Cardiac muscle cell (in vitro differentiated cells and primary cell): Measurements from ENCODE around the gene FAM181A. TPM values are rescaled to one million over a fixed set of nuclear protein-coding genes. Genes with fewer than 3 reads are reported as not detected.

Experiments used
- DNase-seq, 2 donors: peaks; one replicate each; pipeline versions ENCODE4 v3.0.0 to v3.0.0-alpha.2; 2010 to 2017; ENCODE audit warnings: low read depth in 1 of 2, low spot score in 1 of 2
- H3K27ac ChIP-seq: fragments of 200-600 bp; sonication (generic); 2 replicates; pipeline ENCODE4 v1.5.1; 2016
- H3K27me3 ChIP-seq: fragments of 200-600 bp; sonication (generic); 2 replicates; pipeline ENCODE4 v1.6.0; 2016; ENCODE audit warnings: control low read depth
- H3K36me3 ChIP-seq: fragments of 200-600 bp; sonication (generic); 2 replicates; pipeline ENCODE4 v1.5.1; 2016; ENCODE audit warnings: control low read depth
- H3K4me1 ChIP-seq: fragments of 200-600 bp; sonication (generic); 2 replicates; pipeline ENCODE4 v1.8.1; 2017; ENCODE audit warnings: low read depth, mild to moderate bottlenecking, mixed run types
- H3K4me3 ChIP-seq: fragments of 200-600 bp; sonication (generic); 2 replicates; pipeline ENCODE4 v1.5.1; 2016; ENCODE audit warnings: mild to moderate bottlenecking
- H3K9me3 ChIP-seq: fragments of 200-600 bp; sonication (generic); 2 replicates; pipeline ENCODE4 v1.5.1; 2017; ENCODE audit warnings: low read depth, mild to moderate bottlenecking, control low read depth
- CTCF ChIP-seq: IDR thresholded peaks from 2 replicates; pipeline ENCODE4 v1.5.1; 2012; ENCODE audit warnings: low read depth, mild to moderate bottlenecking, low read length
- polyA plus RNA-seq: library from polyadenylated mRNA; unstranded; fragments of >200 nt; fragmentation: Nextera tagmentation; extraction: Ambion mirVana; gene quantifications from 2 replicates; pipeline ENCODE4 v1.2.1, GENCODE V29; 2016
- total RNA-seq: library from RNA; depleted of rRNA; stranded (reverse); fragments of >200 nt; gene quantifications from 2 replicates; pipeline ENCODE4 v1.2.3, GENCODE V29; 2016

Gene FAM181A
- total and polyA plus RNA-seq, 2 experiments from 2014 or later, result not detected

GRCh38 chr14:93906341-93907329, 20.5 kb upstream of the FAM181A start:
- Histone ChIP-seq H3K27ac (no peak overlapping the region), H3K4me1 (no peaks in the 10 kb centered on the region), H3K36me3 (no peaks in the 10 kb centered on the region), H3K9me3 (no peaks in the 10 kb centered on the region), H3K27me3 (no peaks in the 10 kb centered on the region), H3K4me3 (no peak overlapping the region)
- TF ChIP-seq CTCF, result peak; percentile 84
- peak; percentile 52 to 75 for DNase-seq

- H3K27me3 ChIP-seq, result no peaks in the 10 kb centered on the region
- H3K27ac ChIP-seq, result no peak overlapping the region
- TF ChIP-seq CTCF, result no peak
- H3K4me1 ChIP-seq, result no peaks in the 10 kb centered on the region
- peak in 1 of 2 donors; percentile 42 for DNase-seq
- no peaks in the 10 kb centered on the region for H3K9me3 ChIP-seq
- H3K36me3 ChIP-seq, result no peaks in the 10 kb centered on the region
- H3K4me3 ChIP-seq, result no peak overlapping the region
Observed at GRCh38 chr14:93909429-93910128, 17.6 kb upstream of the FAM181A start.

GRCh38 chr14:93911975-93912615, 15.0 kb upstream of the FAM181A start:
- DNase-seq, result no peak
- TF ChIP-seq CTCF, result no peak
- Histone ChIP-seq H3K4me1 (no peaks in the 10 kb centered on the region), H3K4me3 (no peak overlapping the region), H3K27ac (no peak overlapping the region), H3K36me3 (no peaks in the 10 kb centered on the region), H3K27me3 (no peaks in the 10 kb centered on the region), H3K9me3 (no peaks in the 10 kb centered on the region)

GRCh38 chr14:93912782-93913181, 14.4 kb upstream of the FAM181A start:
- Histone ChIP-seq H3K4me1 (no peaks in the 10 kb centered on the region), H3K9me3 (no peaks in the 10 kb centered on the region), H3K27me3 (no peaks in the 10 kb centered on the region), H3K36me3 (no peaks in the 10 kb centered on the region), H3K27ac (no peak overlapping the region), H3K4me3 (no peak overlapping the region)
- DNase-seq, result no peak
- TF ChIP-seq CTCF, result no peak

- no peaks in the 10 kb centered on the region for H3K36me3 ChIP-seq
- H3K9me3 ChIP-seq, result no peaks in the 10 kb centered on the region
- no peak for TF ChIP-seq CTCF
- H3K4me3 ChIP-seq, result no peak overlapping the region
- no peaks in the 10 kb centered on the region for H3K4me1 ChIP-seq
- DNase-seq, result no peak
- H3K27ac ChIP-seq, result no peak overlapping the region
- H3K27me3 ChIP-seq, result no peaks in the 10 kb centered on the region
Observed at GRCh38 chr14:93914278-93914677, 12.9 kb upstream of the FAM181A start.
